ENCODE data around the gene ZNF423. TPM values are rescaled to one million over a fixed set of nuclear protein-coding genes. Genes with fewer than 3 reads are reported as not detected.

Gene ZNF423
- total RNA-seq, 2 experiments from 2014 or later = not detected

DNA sequence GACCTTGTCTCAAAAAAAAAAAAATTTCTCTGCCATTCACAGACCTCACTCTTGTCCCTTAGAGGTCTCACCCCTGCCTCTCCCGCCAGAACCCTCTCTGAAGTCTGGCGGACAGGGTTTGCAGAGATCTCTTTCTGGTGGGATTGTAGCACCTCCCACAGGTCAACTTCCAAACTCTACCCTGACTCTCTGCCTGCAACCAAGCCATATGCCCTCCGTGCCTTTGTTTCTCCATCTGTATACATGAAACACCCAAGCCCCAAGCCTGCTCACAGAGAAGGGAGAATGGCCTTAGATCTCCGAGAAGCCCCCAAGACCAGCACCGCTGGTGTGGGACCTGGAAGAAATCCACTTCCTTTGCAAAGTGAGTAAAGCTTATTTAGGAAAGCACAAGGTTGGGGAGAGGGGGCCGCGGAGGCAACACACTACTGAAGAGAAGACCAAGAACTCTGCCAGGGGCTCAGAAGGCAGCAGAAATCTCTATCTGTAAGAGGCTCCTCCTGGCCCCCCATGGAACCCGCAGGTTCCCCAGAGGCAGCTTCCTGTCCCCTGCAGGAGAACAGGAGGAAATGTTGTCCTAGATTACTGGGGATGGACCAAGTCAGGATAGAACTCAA, 262.4 kb downstream of the ZNF423 start:
- Mint-ChIP-seq H3K4me3 (no peak overlapping the region), H3K36me3 (ENCODE audit: low read depth) (no peaks in the 10 kb centered on the region), H3K27ac (no peak overlapping the region), H3K4me1 (ENCODE audit: low read depth) (peaks cover 6% of the 10 kb centered on the region), H3K9me3 (ENCODE audit: insufficient read depth) (no peaks in the 10 kb centered on the region), H3K27me3 (ENCODE audit: low read depth) (peaks cover 15% of the 10 kb centered on the region)
- peak; percentile 33 for ATAC-seq
- ChIA-PET POLR2A (no interaction called here), CTCF (interaction anchor here (0.7 to 2.8 kb wide), 13 partner anchors 10 to 190 kb away, joined by 3 to 15 read pairs (median 3); no protein-coding TSS in a partner anchor)
- no peak for DNase-seq

DNA sequence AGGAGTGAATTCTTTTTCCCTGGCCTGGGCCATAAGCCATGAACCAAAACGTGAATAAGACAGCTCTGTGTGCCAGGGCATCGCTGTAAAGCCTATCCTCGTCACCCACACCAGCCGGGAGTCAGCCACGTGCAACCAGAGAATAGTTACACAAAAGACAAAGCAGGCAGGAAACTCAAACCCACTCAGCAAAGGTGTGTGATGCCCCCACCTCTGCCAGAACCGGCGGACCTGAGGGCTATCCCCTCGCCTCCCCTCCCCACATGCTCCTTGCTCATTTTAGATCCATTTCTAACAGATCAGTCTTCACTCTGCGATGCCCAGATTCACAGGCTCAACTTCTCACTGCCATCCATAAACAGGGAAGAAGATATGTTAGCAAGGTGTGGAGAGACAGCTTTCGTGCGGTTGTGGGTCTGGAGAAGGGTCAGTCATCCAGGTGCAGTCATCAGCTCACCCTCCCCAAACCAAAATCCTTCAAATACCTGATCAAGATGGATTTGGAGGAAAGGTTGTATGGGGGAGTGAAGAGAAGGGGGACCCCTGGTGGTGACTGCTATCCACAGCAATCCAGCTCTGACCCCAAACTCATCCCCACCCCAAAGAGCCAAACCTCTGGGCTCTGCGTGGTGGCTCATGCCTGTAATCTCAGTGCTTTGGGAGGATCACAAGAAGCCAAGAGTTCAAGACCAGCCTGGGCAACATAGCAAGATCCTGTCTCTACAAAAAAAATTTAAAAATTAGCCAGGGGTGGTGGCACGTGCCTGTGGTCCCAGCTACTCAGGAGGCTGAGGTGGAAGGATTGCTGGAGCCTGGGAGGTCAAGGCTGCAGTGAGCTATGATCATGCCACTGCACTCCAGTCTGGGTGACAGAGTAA, 263.1 kb downstream of the ZNF423 start:
- CTCF ChIA-PET = interaction anchor here (0.7 to 2.8 kb wide), 16 partner anchors 9 to 284 kb away, joined by 3 to 15 read pairs (median 3); no protein-coding TSS in a partner anchor
- ATAC-seq (peak; percentile 83), DNase-seq (peak; percentile 56)
- peaks cover 6% of the 10 kb centered on the region for H3K4me1 Mint-ChIP-seq (ENCODE audit: low read depth)
- H3K4me3 Mint-ChIP-seq = no peak overlapping the region
- H3K36me3 Mint-ChIP-seq (ENCODE audit: low read depth) = no peaks in the 10 kb centered on the region
- POLR2A ChIA-PET = no interaction called here
- H3K27ac Mint-ChIP-seq = no peak overlapping the region
- no peaks in the 10 kb centered on the region for H3K9me3 Mint-ChIP-seq (ENCODE audit: insufficient read depth)
- H3K27me3 Mint-ChIP-seq (ENCODE audit: low read depth) = peaks cover 15% of the 10 kb centered on the region

DNA sequence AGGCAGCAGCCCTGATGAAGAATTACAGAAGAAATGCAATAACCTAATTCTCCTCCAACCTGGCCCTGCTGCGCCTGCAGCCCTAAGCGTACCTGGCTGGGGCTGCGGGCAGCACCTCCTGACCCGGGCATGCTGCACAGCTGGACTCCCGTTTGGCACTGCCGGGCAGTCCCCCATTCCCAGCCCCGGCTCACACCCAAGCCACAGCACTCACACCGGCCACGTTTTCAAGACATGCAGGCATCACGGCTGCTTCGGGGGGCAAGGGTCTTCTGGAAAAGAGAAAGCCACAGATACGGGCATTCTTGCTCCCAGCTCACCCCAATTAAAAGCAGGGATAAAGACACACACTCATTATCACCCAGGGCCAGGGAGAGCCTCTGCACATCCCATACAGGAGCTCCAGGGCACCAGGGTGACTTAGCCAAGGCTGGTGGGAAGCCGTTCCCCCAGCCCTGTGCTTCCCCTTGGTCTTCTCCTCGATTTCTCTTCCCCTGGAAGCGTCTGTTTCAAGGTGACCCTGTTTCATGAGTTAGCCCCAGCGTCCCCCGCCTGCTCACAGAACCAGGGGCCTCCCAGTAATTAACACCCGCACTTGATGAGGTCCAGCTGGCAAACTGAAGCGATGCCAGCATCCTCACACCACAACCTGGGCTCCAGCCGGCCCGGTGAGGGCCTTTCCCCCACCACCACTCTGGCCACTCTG, 265.6 kb downstream of the ZNF423 start:
- Mint-ChIP-seq H3K27ac (no peak overlapping the region), H3K9me3 (ENCODE audit: insufficient read depth) (no peaks in the 10 kb centered on the region), H3K36me3 (ENCODE audit: low read depth) (no peaks in the 10 kb centered on the region), H3K4me3 (no peak overlapping the region), H3K27me3 (ENCODE audit: low read depth) (peaks cover 16% of the 10 kb centered on the region), H3K4me1 (ENCODE audit: low read depth) (no peaks in the 10 kb centered on the region)
- ChIA-PET POLR2A (no interaction called here), CTCF (interaction anchor here (0.6 kb wide), 1 partner anchor 182 kb away, joined by 3 read pairs; no protein-coding TSS in a partner anchor)
- DNase-seq (no peak), ATAC-seq (no peak)

DNA sequence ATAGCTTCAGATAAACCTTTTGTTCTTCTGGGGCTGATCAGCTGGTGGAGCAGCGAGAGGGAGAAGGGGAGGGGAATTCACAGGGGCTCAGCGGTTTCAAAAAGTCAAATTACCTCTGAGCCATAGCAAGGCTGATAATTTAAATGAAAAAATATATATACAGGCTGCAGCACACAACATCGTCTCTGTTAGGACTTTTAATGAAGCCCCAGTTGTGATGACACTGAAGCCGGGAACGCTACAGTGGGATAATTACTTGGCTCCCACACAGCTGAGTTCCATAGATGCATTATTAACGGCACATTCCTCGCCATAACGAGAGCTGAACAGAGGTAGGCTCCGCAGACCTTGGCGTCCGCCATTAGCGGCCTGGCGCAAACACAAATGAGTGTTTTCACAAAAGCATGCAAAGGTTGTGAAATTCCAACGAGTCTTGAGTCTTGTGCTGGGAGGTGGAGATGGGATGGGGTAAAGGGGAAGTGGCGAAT, 266.3 kb downstream of the ZNF423 start:
- ATAC-seq = no peak

DNA sequence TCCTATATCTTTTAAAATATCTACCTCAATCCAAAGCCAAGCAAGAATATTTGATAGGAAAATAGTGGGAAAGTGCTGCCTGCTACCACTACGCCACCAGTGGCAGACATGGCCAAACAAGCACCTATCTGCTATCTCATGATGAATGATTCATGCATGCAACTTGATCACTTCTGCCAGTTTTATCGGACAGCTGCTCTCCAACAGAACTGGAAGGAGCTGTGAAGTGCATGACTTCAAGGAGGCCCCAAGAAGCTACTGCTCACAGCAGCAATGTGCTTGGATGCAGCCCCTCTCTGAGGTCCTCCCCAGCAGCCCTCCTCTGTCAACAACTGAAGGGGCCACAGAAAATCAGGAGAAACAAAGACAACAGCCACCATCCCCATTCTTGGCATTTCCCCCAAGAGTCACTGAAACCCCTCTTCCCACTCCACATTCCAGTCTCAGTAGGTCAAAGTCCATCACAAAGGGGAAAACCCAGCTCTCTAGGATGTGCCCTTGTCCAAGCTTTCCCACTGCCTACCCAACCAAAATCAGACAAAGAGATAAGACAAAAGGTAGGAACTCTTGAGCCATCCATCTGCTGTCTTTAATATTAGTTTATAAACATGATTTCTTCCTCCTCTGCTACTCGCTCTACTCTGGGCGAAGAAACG, 267.1 kb downstream of the ZNF423 start:
- no peaks in the 10 kb centered on the region for H3K9me3 Mint-ChIP-seq (ENCODE audit: insufficient read depth)
- H3K36me3 Mint-ChIP-seq (ENCODE audit: low read depth) = no peaks in the 10 kb centered on the region
- CTCF ChIA-PET = interaction anchor here (0.7 kb wide), 1 partner anchor 137 kb away, joined by 3 read pairs; no protein-coding TSS in a partner anchor
- POLR2A ChIA-PET = no interaction called here
- H3K4me1 Mint-ChIP-seq (ENCODE audit: low read depth) = no peaks in the 10 kb centered on the region
- H3K27ac Mint-ChIP-seq = no peak overlapping the region
- ATAC-seq (no peak), DNase-seq (no peak)
- H3K27me3 Mint-ChIP-seq (ENCODE audit: low read depth) = peaks cover 10% of the 10 kb centered on the region
- H3K4me3 Mint-ChIP-seq = no peak overlapping the region

More for the DNA sequence above, 266.3 kb downstream of the ZNF423 start:
- ChIA-PET POLR2A (no interaction called here), CTCF (interaction anchor here (0.7 kb wide), 1 partner anchor 138 kb away, joined by 3 read pairs; no protein-coding TSS in a partner anchor)
- Mint-ChIP-seq H3K36me3 (ENCODE audit: low read depth) (no peaks in the 10 kb centered on the region), H3K27me3 (ENCODE audit: low read depth) (peaks cover 14% of the 10 kb centered on the region), H3K9me3 (ENCODE audit: insufficient read depth) (no peaks in the 10 kb centered on the region), H3K27ac (no peak overlapping the region), H3K4me1 (ENCODE audit: low read depth) (no peaks in the 10 kb centered on the region), H3K4me3 (no peak overlapping the region)
- DNase-seq = no peak

DNA sequence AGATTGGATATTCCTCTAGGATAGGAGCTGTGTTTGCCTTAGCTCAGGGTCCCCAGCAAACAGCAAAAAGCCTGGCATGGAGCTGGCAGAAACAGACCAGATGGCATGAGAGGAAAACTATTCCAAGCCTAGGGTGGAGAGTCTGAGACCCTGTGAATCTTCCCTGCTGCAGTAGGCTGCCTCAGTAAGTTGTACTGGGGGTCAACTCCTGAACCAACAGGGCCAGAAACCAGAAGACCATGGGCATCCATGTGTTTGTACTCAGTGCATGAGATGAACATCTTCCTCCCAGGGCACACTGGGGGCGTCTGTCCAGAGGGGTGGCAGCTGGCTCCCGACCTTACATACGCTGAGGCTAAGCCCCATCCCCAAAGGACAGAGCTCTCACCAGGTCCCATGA, 267.9 kb downstream of the ZNF423 start:
- DNase-seq (no peak), ATAC-seq (no peak)
- H3K4me3 Mint-ChIP-seq = no peak overlapping the region
- H3K27me3 Mint-ChIP-seq (ENCODE audit: low read depth) = peaks cover 10% of the 10 kb centered on the region
- H3K4me1 Mint-ChIP-seq (ENCODE audit: low read depth) = no peaks in the 10 kb centered on the region
- no peak overlapping the region for H3K27ac Mint-ChIP-seq
- ChIA-PET POLR2A (no interaction called here), CTCF (no interaction called here)
- no peaks in the 10 kb centered on the region for H3K36me3 Mint-ChIP-seq (ENCODE audit: low read depth)
- no peaks in the 10 kb centered on the region for H3K9me3 Mint-ChIP-seq (ENCODE audit: insufficient read depth)

DNA sequence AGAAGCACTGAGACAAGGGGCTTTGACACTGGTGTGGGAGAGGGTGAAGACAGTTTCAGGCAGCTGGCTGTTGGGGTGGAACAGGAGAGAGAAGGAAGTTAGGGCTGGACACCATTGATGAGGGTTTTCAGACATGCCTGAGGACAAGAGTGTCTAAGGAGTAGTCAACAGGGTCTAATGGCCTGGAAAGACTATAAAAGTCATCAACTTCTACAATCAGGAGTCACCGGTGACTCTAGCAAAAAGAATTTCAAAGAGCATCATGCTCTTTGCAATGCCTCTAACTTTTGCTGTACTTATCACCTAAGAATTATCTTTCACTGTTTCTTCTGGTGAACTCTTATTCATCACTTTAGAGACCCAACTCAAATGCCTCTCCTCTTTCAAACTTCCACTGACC, 268.4 kb downstream of the ZNF423 start:
- DNase-seq (no peak), ATAC-seq (no peak)
- Mint-ChIP-seq H3K36me3 (ENCODE audit: low read depth) (no peaks in the 10 kb centered on the region), H3K4me1 (ENCODE audit: low read depth) (no peaks in the 10 kb centered on the region), H3K27ac (no peak overlapping the region), H3K9me3 (ENCODE audit: insufficient read depth) (no peaks in the 10 kb centered on the region), H3K27me3 (ENCODE audit: low read depth) (peaks cover 5% of the 10 kb centered on the region), H3K4me3 (no peak overlapping the region)
- ChIA-PET POLR2A (no interaction called here), CTCF (no interaction called here)

DNA sequence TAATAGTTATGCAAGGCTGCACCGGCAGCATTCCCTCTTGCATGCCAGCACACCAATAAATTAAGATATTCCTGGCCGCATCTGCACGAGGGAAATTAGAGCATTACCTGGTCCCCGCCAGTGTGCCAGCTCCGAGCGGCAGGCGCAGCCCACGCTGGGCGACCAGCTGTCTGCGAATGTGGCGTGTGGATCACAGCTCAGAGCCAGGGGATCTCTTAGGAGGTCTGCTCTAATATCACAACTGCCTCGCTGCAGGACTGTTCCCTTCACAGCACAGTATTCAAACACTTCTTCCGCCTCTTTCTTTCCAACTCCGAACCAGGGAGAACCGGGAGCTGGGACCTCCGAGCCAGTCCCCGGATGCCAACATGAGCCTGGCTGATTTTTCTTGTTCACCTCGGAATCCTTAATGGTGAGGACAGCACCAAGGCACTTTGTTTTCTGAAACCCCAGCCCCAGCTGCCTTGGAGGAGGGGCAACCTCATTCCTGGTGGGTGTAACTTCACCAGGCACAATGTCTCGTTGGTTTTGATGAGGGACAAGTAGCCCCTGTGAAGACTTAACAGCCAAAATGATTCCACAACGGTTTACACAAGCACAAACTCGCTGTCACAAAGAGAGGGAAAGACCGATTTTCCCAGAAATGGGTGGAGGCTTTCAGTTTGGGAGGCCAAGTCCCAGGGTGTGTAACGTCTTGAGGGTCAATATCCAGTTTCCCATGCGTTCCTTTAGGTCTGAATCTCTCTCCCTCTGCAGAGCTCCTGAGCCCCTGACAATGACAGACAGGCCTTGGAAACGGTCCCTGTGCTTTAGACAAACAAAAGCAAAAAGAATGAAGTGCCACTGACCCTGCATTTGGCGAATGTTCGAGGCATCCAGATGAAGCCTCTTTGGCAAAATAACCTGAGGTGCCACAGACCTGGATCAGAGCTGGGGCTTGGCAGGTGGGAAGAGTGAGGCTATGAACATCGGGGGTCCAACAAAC, 269.2 kb downstream of the ZNF423 start:
- Mint-ChIP-seq H3K9me3 (ENCODE audit: insufficient read depth) (no peaks in the 10 kb centered on the region), H3K27me3 (ENCODE audit: low read depth) (peaks cover 4% of the 10 kb centered on the region), H3K4me1 (ENCODE audit: low read depth) (no peaks in the 10 kb centered on the region), H3K27ac (no peak overlapping the region), H3K36me3 (ENCODE audit: low read depth) (no peaks in the 10 kb centered on the region), H3K4me3 (no peak overlapping the region)
- ChIA-PET POLR2A (no interaction called here), CTCF (no interaction called here)
- no peak for DNase-seq
- no peak for ATAC-seq

DNA sequence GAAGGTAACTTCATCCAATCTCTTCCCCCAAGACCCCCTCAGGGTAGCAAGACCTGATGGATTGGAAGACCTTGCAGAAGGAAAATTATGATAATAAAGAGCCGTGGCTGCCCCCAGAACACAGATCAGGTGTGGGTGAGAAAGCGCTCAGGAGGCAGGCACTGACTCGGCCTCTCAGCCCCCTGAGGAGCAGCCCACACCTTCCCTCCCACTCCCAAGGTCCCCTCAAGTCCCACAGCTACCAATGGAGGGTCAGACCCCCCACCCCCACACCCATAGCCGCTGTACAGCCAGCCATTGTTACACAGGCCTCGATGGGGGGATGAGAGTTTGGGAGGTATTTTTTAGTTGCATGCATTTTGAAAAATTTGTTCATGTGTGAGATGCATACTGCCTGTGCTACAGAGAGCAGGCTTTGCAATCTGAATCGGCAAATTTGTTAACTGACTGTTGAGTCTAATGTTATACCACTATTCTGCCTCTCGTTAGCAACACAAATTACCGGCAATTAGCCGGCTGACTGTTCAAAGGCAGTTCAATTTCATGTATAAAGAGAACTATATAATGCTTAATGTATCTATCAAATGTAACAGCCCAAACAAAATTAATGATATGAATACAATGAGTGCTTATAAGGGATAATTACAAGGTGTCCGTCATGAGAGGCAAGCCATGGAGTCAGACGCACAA, 270.6 kb downstream of the ZNF423 start:
- no peak overlapping the region for H3K27ac Mint-ChIP-seq
- CTCF ChIA-PET = interaction anchor here (2.6 kb wide), 1 partner anchor 7 kb away, joined by 13 read pairs; no protein-coding TSS in a partner anchor
- no peaks in the 10 kb centered on the region for H3K36me3 Mint-ChIP-seq (ENCODE audit: low read depth)
- no peaks in the 10 kb centered on the region for H3K9me3 Mint-ChIP-seq (ENCODE audit: insufficient read depth)
- ATAC-seq (no peak), DNase-seq (no peak)
- H3K27me3 Mint-ChIP-seq (ENCODE audit: low read depth) = peaks cover 3% of the 10 kb centered on the region
- POLR2A ChIA-PET = no interaction called here
- H3K4me1 Mint-ChIP-seq (ENCODE audit: low read depth) = no peaks in the 10 kb centered on the region
- H3K4me3 Mint-ChIP-seq = no peak overlapping the region

DNA sequence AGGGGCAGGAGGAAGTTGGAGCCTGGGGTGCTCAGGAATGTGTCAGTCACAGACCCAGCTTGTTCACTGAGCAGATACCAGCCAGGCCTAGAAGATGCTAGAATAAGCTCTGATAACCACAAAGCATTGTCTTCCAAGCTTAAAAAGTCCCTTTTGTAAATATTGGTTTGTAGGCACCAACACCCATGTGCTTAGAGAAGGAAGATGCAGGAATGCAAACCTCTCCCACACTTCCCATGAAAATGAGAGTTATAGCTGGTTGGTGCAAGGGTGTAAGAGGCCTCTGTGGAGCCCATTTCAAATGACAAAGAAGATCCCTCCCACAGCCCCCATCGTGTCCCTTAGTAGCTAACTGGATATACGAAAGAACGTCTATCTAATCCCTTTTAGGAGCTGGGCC, 272.0 kb downstream of the ZNF423 start:
- ATAC-seq (no peak), DNase-seq (no peak)
- H3K9me3 Mint-ChIP-seq (ENCODE audit: insufficient read depth) = no peaks in the 10 kb centered on the region
- H3K36me3 Mint-ChIP-seq (ENCODE audit: low read depth) = no peaks in the 10 kb centered on the region
- H3K4me1 Mint-ChIP-seq (ENCODE audit: low read depth) = no peaks in the 10 kb centered on the region
- CTCF ChIA-PET = interaction anchor here (0.9 to 2.6 kb wide), 3 partner anchors 9 to 176 kb away, joined by 3 to 13 read pairs (median 4); no protein-coding TSS in a partner anchor
- no peak overlapping the region for H3K27ac Mint-ChIP-seq
- peaks cover 3% of the 10 kb centered on the region for H3K27me3 Mint-ChIP-seq (ENCODE audit: low read depth)
- POLR2A ChIA-PET = no interaction called here
- no peak overlapping the region for H3K4me3 Mint-ChIP-seq

All from activated CD8-positive, alpha-beta T cell treated with anti-CD3 and anti-CD28 coated beads, Interleukin-2, amount 10 ng/mL, durations not matched to agents 7 days and 5 days (primary cell).